ENCODE data around the gene ATG4C. TPM values are rescaled to one million over a fixed set of nuclear protein-coding genes. Genes with fewer than 3 reads are reported as not detected.
"Not testable (repeated sequence)": the region's sequence is repeated elsewhere in the genome, so short reads cannot be mapped to it uniquely, and the experiment has no call there.

The ATG4C gene
- total RNA-seq, 2 donors from 2014 or later, result 9.9 to 21.1 TPM

DNA sequence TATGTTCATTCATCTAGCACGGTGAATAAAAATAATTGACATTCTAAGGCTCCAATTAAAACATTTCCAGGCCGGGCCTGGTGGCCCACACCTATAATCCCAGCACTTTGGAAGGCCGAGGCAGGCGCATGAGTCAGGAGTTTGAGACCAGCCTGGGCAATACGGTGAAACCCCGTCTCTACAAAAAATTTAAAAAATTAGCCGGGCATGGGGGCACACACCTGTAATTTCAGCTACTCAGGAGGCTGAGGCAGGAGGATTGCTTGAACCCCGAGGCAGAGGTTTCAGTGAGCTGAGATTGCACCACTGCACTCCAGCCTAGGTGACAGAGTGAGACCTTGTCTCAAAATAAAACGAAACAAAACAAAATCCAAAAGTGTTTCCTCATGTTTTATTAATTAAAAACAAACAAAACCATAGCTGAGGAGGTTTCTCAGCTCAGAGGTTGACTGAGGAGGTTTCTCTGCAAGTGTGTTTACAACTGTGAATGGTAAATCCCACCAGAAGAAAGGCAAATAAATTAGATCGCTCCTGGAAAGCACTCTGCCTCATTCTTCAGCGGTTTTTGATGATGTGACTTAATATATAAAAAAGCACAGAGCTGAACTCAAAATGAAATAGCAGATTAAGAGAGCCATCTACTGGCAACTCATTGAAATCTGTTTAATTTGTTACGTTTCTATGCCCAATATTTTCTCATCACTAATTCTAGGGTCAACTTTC is 37.7 kb upstream of the ATG4C start:
- no peak overlapping the region for H3K27ac ChIP-seq
- no peaks in the 10 kb centered on the region for H3K36me3 ChIP-seq
- ATAC-seq (ENCODE audit: insufficient number of reproducible peaks, low FRiP score, low read depth), result no peak
- no peaks in the 10 kb centered on the region for H3K9me3 ChIP-seq
- peaks cover 9 to 15% of the 10 kb centered on the region in 2 donors for H3K4me1 ChIP-seq (ENCODE audit: control insufficient read depth in 1 of 2, low read depth in 2 of 2)
- peak overlapping the region; percentile 51 for H3K4me3 ChIP-seq
- no peak for DNase-seq (ENCODE audit: low spot score)
- TF ChIP-seq, protein P1, sequence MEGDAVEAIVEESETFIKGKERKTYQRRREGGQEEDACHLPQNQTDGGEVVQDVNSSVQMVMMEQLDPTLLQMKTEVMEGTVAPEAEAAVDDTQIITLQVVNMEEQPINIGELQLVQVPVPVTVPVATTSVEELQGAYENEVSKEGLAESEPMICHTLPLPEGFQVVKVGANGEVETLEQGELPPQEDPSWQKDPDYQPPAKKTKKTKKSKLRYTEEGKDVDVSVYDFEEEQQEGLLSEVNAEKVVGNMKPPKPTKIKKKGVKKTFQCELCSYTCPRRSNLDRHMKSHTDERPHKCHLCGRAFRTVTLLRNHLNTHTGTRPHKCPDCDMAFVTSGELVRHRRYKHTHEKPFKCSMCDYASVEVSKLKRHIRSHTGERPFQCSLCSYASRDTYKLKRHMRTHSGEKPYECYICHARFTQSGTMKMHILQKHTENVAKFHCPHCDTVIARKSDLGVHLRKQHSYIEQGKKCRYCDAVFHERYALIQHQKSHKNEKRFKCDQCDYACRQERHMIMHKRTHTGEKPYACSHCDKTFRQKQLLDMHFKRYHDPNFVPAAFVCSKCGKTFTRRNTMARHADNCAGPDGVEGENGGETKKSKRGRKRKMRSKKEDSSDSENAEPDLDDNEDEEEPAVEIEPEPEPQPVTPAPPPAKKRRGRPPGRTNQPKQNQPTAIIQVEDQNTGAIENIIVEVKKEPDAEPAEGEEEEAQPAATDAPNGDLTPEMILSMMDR (IDR thresholded peaks at IDR 0.05), result peak; percentile 46
- H3K27me3 ChIP-seq (replicated peaks; ENCODE audit: insufficient read depth), result no peaks in the 10 kb centered on the region

GRCh38 chr1:62746809-62747138 is 37.2 kb upstream of the ATG4C start:
- Histone ChIP-seq H3K9me3 (no peaks in the 10 kb centered on the region), H3K27ac (no peak overlapping the region), H3K27me3 (replicated peaks; ENCODE audit: insufficient read depth) (no peaks in the 10 kb centered on the region), H3K36me3 (no peaks in the 10 kb centered on the region), H3K4me1 (ENCODE audit: control insufficient read depth in 1 of 2, low read depth in 2 of 2) (peaks cover 9 to 16% of the 10 kb centered on the region in 2 donors), H3K4me3 (no peak overlapping the region)
- no peak for ATAC-seq (ENCODE audit: insufficient number of reproducible peaks, low FRiP score, low read depth)
- TF ChIP-seq, protein P1 (IDR thresholded peaks at IDR 0.05), result no peak
- no peak for DNase-seq (ENCODE audit: low spot score)

- TF ChIP-seq, protein P1 (IDR thresholded peaks at IDR 0.05), result no peak
- Histone ChIP-seq H3K27ac (no peak overlapping the region), H3K9me3 (no peaks in the 10 kb centered on the region), H3K4me1 (ENCODE audit: control insufficient read depth in 1 of 2, low read depth in 2 of 2) (peaks cover 0 to 26% of the 10 kb centered on the region in 2 donors), H3K36me3 (no peaks in the 10 kb centered on the region), H3K4me3 (no peak overlapping the region), H3K27me3 (replicated peaks; ENCODE audit: insufficient read depth) (no peaks in the 10 kb centered on the region)
- ATAC-seq (ENCODE audit: insufficient number of reproducible peaks, low FRiP score, low read depth), result no peak
- DNase-seq (ENCODE audit: low spot score), result no peak
Measured at GRCh38 chr1:62753031-62753965, 30.6 kb upstream of the ATG4C start.

DNA sequence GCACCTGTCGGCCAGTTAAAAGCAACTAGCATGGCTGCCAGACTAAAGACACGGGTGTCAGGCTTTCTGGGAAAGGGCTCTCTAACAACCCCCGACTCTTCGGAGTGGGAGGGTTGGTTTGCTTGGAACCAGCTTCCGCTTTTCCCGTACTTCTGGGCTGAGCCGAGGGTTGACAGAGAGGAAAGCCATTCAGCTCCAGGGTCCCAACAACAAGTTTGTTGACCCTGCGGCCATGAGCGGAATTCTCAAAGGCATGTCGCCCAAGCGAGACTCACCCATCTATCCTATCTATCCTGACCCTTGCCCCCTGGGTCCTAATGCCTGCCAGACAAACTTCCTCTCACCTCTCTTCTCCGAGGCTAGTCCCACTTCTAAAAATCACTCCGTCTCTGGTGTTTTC is 29.0 kb upstream of the ATG4C start:
- not testable (repeated sequence) for ATAC-seq (ENCODE audit: insufficient number of reproducible peaks, low FRiP score, low read depth); H3K27ac ChIP-seq; DNase-seq (ENCODE audit: low spot score); H3K36me3 ChIP-seq; H3K27me3 ChIP-seq (replicated peaks; ENCODE audit: insufficient read depth); H3K9me3 ChIP-seq; H3K4me3 ChIP-seq
- peaks cover 0 to 26% of the 10 kb centered on the region in 2 donors for H3K4me1 ChIP-seq (ENCODE audit: control insufficient read depth in 1 of 2, low read depth in 2 of 2)

- H3K27ac ChIP-seq, result peak overlapping the region in 1 of 2 donors; percentile 59
- H3K9me3 ChIP-seq; H3K4me3 ChIP-seq; H3K27me3 ChIP-seq (replicated peaks; ENCODE audit: insufficient read depth); ATAC-seq (ENCODE audit: insufficient number of reproducible peaks, low FRiP score, low read depth); DNase-seq (ENCODE audit: low spot score); H3K36me3 ChIP-seq: not testable (repeated sequence)
- peaks cover 0 to 26% of the 10 kb centered on the region in 2 donors for H3K4me1 ChIP-seq (ENCODE audit: control insufficient read depth in 1 of 2, low read depth in 2 of 2)
Measured at GRCh38 chr1:62756255-62756884, 27.6 kb upstream of the ATG4C start.

GRCh38 chr1:62759232-62759875 is 24.6 kb upstream of the ATG4C start:
- H3K27ac ChIP-seq; H3K27me3 ChIP-seq (replicated peaks; ENCODE audit: insufficient read depth); H3K4me3 ChIP-seq; DNase-seq (ENCODE audit: low spot score); H3K9me3 ChIP-seq; ATAC-seq (ENCODE audit: insufficient number of reproducible peaks, low FRiP score, low read depth); H3K36me3 ChIP-seq: not testable (repeated sequence)
- H3K4me1 ChIP-seq (ENCODE audit: control insufficient read depth in 1 of 2, low read depth in 2 of 2), result peaks cover 0 to 12% of the 10 kb centered on the region in 2 donors

- H3K27me3 ChIP-seq (replicated peaks; ENCODE audit: insufficient read depth); DNase-seq (ENCODE audit: low spot score); H3K9me3 ChIP-seq; ATAC-seq (ENCODE audit: insufficient number of reproducible peaks, low FRiP score, low read depth); H3K27ac ChIP-seq; H3K4me3 ChIP-seq; H3K36me3 ChIP-seq: not testable (repeated sequence)
- H3K4me1 ChIP-seq (ENCODE audit: control insufficient read depth in 1 of 2, low read depth in 2 of 2), result peaks cover 0 to 12% of the 10 kb centered on the region in 2 donors
Measured at GRCh38 chr1:62760021-62760782, 23.7 kb upstream of the ATG4C start.

GRCh38 chr1:62761223-62761870 is 22.6 kb upstream of the ATG4C start:
- H3K4me1 ChIP-seq (ENCODE audit: control insufficient read depth in 1 of 2, low read depth in 2 of 2), result peaks cover 0 to 10% of the 10 kb centered on the region in 2 donors
- H3K27me3 ChIP-seq (replicated peaks; ENCODE audit: insufficient read depth); H3K4me3 ChIP-seq; H3K9me3 ChIP-seq; H3K27ac ChIP-seq; H3K36me3 ChIP-seq; DNase-seq (ENCODE audit: low spot score); ATAC-seq (ENCODE audit: insufficient number of reproducible peaks, low FRiP score, low read depth): not testable (repeated sequence)

Measured in thoracic aorta (tissue), 2 donors.